Panc1 (cell line): Measurements from ENCODE around the gene SYNC.

ENCODE experiments used
- CTCF ChIP-seq: fragments of 450-650 bp; IDR thresholded peaks from 2 replicates; pipeline ENCODE4 v1.5.1; 2017; ENCODE audit warnings: mild to moderate bottlenecking
- TCF7L2 ChIP-seq: IDR thresholded peaks from 2 replicates; pipeline ENCODE4 v1.6.1; 2011; ENCODE audit warnings: mild to moderate bottlenecking, low read depth, low read length, inconsistent platforms

DNA sequence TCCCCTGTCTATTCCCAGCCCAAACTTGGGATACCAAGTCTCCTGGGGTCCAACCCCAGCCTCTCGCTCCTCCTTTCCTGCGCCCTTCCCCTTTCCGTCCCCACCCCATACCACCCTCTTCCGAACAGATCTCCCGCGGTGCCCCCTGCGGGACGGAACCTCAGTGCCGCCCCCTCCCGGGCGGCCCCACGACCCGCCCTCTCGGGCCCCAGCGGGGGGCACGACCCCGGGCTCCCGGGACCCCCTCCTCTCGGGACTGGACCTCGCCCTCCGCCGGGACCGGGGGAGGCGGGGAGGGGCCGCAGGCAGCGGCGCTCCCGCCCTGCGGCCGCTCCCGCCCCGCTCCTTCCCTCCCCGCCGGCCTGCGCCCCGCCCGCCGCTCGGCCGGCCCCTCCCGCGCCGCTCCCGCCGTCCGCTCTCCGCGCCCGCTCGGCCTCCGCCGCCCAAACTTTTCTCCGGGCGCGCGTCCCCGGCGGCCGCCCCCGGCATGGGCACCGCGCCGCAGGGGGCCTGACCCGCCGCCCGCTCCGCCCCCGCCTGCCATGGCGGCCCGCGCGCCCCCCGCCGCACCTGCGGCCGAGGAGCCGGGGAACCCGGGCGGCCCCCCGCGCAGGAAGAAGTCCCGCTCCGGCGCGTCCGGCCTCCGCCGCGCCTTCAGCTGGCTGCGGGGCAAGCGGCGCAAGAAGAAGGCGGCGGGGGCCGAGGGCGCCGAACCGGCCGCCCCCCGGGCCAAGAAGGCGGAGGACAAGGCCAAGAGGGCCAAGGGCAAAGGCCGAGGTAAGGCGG lies 39.0 kb upstream of the SYNC start:
- TF ChIP-seq TCF7L2 (no peak), CTCF (no peak; the same call in 1 of the 2 replicates)
